GM13976 (cell line): ENCODE data around the gene AGBL1.
A peak's percentile ranks its signal among the peaks of the same experiment; 100 is the strongest.

Experiments used
- DNase-seq: peaks from one replicate; pipeline ENCODE4 v3.0.0; 2012; ENCODE audit warnings: low spot score
- in situ Hi-C: fragments of 300-500 bp; cut with MboI; formaldehyde crosslinking; loops from one replicate; pipeline ENCODE4 v1.12.0; 2022; ENCODE audit warnings: low sequenced_read_pairs, mixed read lengths, inconsistent platforms; ENCODE audit not compliant: unreplicated experiment
- TF ChIP-seq, protein P1 (sequence below): IDR thresholded peaks from 2 replicates; pipeline ENCODE4 v1.5.1; 2012; ENCODE audit warnings: borderline replicate concordance, mild to moderate bottlenecking; ENCODE audit not compliant: insufficient read depth; ENCODE audit errors: extremely low read depth, missing control alignments, control extremely low read depth

AGBL1 gene

DNA sequence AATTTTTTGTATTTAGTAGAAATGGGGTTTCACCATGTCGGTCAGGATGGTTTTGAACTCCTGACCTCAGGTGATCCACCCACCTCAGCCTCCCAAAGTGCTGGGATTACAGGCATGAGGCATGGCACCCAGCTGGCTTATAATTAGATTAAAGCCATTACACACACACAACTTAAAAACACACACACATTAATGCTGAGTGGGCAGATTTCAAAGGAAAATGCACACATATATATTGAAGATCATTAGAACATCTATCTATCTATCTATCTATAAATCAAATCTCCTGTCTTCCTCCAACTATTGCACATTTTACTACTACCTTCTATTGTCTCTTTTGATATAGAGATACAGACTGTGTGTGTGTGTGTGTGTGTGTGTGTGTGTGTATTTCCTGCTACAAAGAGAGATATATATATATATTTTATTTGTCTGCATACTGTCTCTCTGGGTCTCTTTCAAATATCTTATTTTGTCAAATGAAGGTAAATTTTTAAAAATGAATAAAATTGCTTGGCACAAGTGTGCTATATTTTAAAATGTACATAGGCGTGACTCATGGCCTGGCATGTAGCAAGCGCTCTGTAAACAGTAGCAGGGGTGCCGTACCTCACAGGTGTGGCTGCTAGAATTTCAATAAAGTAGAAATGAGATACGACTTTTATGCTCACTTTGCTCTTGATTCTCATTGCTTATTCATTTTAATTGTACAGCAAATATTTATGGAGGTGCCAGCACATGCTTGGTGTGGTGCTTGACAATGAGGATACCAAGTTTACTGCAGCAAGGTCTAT lies 655.8 kb downstream of the AGBL1 start:
- DNase-seq = no peak
- in situ Hi-C loops = loop anchor here (25.0 kb wide), 1 partner anchor 873 kb away; no protein-coding TSS in a partner anchor
- TF ChIP-seq, protein P1, sequence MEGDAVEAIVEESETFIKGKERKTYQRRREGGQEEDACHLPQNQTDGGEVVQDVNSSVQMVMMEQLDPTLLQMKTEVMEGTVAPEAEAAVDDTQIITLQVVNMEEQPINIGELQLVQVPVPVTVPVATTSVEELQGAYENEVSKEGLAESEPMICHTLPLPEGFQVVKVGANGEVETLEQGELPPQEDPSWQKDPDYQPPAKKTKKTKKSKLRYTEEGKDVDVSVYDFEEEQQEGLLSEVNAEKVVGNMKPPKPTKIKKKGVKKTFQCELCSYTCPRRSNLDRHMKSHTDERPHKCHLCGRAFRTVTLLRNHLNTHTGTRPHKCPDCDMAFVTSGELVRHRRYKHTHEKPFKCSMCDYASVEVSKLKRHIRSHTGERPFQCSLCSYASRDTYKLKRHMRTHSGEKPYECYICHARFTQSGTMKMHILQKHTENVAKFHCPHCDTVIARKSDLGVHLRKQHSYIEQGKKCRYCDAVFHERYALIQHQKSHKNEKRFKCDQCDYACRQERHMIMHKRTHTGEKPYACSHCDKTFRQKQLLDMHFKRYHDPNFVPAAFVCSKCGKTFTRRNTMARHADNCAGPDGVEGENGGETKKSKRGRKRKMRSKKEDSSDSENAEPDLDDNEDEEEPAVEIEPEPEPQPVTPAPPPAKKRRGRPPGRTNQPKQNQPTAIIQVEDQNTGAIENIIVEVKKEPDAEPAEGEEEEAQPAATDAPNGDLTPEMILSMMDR = no peak

DNA sequence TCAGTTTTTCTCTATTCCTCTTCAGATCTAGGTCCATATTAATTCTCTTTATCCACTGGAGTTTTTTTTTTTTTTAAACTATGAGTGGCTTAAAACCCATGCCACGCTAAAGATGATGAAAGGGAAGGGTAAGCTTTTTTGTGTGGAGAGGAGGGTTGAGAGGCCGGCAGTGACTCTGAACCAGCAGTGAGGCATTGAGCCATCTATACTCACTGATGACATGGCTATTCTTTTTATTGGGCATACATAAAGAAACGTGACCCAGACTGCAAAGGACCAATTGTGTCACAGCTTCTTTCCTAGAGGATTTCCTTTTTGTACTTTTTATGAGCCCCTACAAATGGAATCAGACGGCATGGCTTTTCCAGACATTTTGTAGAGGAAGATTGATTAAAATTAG lies 662.2 kb downstream of the AGBL1 start:
- DNase-seq = no peak
- TF ChIP-seq, protein P1 = no peak
- in situ Hi-C loops = loop anchor here (25.0 kb wide), 1 partner anchor 880 kb away; no protein-coding TSS in a partner anchor

DNA sequence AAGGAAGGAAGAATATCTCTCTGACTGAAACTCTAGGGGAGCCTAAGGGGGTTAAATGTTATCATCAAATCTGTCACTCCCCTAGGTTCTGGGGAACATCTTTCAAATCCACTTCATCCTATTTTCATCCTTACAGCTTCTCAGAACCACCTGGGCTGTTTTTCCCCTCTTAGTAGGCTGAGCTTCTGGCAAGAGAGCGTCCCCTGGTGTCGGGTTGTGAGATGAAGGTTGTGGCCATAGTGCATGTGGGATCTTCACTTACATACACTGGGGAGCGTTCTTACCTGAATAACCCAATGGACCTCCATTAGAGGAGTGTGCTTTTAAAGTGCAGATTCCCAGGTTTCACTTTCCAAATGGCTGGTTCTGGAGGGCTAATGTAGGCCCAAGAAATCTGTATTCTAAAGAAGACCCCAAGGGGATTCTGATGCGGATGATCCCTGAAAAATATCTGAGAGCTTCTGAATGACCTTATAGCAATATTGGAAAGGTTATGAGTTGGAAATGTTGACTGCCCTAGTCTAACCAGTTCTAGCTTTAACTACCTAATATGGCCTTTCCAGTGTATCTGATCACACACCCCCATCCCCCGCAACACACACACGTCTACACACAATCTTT lies 663.7 kb downstream of the AGBL1 start:
- in situ Hi-C loops = loop anchor here (25.0 kb wide), 1 partner anchor 881 kb away; no protein-coding TSS in a partner anchor
- TF ChIP-seq, protein P1 = peak; percentile 33
- no peak for DNase-seq

DNA sequence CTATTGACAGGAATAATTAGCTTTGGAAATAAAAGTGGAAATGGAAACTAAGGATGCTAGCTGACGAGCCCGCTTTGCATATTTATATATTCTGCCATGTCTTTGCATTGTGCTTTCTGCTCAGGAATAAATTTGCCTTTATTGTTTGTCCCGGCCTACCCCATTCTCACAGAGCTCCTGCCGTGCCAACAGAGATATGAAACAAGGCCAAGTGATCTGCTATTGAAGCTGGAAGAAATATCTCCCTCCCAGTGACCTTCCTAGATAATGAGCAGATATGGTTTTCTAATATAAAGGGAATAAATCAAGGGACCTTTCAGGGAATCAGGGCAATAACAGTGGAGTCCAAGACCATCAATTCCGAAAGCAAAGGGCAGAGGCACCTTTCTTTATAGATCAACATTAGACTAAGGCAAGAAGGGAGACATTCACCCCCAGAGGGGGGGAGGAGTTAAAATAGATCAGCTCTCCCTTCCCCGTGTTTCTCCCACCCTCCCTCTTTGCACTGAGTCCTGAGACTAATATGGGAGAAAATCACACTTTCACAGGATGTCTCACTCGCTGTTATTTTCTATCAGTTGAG lies 664.6 kb downstream of the AGBL1 start:
- TF ChIP-seq, protein P1 = no peak
- in situ Hi-C loops = loop anchor here (25.0 kb wide), 1 partner anchor 882 kb away; no protein-coding TSS in a partner anchor
- no peak for DNase-seq

DNA sequence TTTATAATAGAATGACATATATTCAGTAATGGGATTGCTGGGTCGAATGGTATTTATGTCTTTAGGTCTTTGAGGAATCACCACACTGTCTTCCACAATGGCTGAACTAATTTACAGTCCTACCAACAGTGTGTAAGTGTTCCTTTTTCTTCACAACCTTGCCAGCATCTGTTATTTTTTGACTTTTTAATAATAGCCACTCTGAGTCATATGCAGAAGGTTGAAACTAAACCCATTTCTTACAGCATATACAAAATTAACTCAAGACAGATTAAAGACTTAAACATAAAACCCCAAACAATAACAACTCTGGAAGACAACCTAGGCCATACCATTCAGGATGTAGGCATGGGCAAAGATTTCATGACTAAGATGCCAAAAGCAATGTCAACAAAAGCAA lies 671.4 kb downstream of the AGBL1 start:
- TF ChIP-seq, protein P1 = no peak
- in situ Hi-C loops = no loop called here
- DNase-seq = no peak

DNA sequence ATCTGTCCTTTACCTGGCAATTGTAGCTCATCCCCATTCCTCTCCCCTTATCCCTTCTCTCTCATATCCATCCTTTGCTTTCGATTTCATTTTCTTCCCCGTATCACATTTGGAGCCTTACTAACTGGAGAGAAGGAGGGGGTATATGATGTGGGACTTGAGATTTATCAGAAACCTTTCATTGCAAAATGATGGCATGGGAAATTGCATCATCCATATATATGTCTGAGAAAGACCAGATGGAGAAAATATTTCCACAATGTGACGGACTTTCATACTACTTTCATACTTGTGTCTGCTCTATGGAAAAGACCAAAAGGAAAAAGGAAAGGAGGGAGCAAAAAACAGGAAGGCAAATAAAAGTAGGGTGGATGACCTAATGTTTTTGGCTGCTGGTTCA lies 675.2 kb downstream of the AGBL1 start:
- TF ChIP-seq, protein P1 = no peak
- in situ Hi-C loops = no loop called here
- no peak for DNase-seq
